Testis (tissue), 2 donors: ENCODE results near the gene CHKA.

ENCODE experiments used
- POLR2A ChIP-seq: fragments of 450-650 bp; IDR thresholded peaks from one replicate; pipeline ENCODE4 v1.6.1; 2017; ENCODE audit warnings: antibody characterized with exemption, mild to moderate bottlenecking, moderate library complexity
- TF ChIP-seq, protein P1 (sequence below), 3 experiments: fragments of 450-650 bp in 2 of 3; fragments of 200-600 bp in 1 of 3; sonication (generic) in 1 of 3; IDR thresholded peaks; one replicate each; pipeline ENCODE4 v1.5.1; 2016 to 2019; ENCODE audit warnings: antibody characterized with exemption in 3 of 3, mild to moderate bottlenecking in 2 of 3, moderate library complexity in 1 of 3

GRCh38 chr11:68167474-68167873 is 46.3 kb upstream of the CHKA start:
- TF ChIP-seq, protein P1, sequence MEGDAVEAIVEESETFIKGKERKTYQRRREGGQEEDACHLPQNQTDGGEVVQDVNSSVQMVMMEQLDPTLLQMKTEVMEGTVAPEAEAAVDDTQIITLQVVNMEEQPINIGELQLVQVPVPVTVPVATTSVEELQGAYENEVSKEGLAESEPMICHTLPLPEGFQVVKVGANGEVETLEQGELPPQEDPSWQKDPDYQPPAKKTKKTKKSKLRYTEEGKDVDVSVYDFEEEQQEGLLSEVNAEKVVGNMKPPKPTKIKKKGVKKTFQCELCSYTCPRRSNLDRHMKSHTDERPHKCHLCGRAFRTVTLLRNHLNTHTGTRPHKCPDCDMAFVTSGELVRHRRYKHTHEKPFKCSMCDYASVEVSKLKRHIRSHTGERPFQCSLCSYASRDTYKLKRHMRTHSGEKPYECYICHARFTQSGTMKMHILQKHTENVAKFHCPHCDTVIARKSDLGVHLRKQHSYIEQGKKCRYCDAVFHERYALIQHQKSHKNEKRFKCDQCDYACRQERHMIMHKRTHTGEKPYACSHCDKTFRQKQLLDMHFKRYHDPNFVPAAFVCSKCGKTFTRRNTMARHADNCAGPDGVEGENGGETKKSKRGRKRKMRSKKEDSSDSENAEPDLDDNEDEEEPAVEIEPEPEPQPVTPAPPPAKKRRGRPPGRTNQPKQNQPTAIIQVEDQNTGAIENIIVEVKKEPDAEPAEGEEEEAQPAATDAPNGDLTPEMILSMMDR (IDR thresholded peaks at IDR 0.05), result no peak
- no peak for TF ChIP-seq POLR2A
